ENCODE data around the gene SNX1.
A peak's percentile ranks its signal among the peaks of the same experiment; 100 is the strongest.

SNX1 gene

DNA sequence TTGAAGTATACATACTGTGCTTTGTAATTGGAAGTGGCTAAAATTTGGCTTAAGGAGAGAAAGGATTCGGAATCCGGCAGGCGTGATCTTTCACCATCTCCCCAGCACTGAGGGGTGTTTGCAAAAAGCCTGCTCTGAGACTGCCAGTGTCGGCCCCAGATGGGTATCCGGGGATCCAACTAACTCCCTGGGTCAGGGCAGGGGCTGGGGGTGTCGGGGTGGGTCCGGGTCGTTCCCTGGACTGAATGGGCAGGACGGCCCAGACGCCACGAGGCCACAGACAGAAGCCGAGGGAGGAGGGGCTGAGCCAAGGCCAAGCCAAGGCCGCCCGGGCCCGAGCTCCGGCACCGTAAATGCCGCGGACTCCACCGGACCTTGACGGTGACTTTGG, 66.7 kb downstream of the SNX1 start:
- H3K4me3 ChIP-seq (ENCODE audit: low read depth, low read length): peak overlapping the region; percentile 95
- ChIA-PET POLR2A (interaction anchor here (1.0 to 2.8 kb wide), 3 partner anchors 9 to 13 kb away, joined by 4 to 11 read pairs (median 7); no protein-coding TSS in a partner anchor), CTCF (interaction anchor here (1.5 to 2.7 kb wide), 3 partner anchors 9 to 225 kb away, joined by 5 to 39 read pairs (median 7); partner anchors contain the start of gene TRIP4)
- TF ChIP-seq, protein P1, sequence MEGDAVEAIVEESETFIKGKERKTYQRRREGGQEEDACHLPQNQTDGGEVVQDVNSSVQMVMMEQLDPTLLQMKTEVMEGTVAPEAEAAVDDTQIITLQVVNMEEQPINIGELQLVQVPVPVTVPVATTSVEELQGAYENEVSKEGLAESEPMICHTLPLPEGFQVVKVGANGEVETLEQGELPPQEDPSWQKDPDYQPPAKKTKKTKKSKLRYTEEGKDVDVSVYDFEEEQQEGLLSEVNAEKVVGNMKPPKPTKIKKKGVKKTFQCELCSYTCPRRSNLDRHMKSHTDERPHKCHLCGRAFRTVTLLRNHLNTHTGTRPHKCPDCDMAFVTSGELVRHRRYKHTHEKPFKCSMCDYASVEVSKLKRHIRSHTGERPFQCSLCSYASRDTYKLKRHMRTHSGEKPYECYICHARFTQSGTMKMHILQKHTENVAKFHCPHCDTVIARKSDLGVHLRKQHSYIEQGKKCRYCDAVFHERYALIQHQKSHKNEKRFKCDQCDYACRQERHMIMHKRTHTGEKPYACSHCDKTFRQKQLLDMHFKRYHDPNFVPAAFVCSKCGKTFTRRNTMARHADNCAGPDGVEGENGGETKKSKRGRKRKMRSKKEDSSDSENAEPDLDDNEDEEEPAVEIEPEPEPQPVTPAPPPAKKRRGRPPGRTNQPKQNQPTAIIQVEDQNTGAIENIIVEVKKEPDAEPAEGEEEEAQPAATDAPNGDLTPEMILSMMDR (IDR thresholded peaks at IDR 0.05; ENCODE audit: insufficient read depth, low read length, missing control alignments): no peak
- DNase-seq (ENCODE audit: low read depth, low spot score): no peak

DNA sequence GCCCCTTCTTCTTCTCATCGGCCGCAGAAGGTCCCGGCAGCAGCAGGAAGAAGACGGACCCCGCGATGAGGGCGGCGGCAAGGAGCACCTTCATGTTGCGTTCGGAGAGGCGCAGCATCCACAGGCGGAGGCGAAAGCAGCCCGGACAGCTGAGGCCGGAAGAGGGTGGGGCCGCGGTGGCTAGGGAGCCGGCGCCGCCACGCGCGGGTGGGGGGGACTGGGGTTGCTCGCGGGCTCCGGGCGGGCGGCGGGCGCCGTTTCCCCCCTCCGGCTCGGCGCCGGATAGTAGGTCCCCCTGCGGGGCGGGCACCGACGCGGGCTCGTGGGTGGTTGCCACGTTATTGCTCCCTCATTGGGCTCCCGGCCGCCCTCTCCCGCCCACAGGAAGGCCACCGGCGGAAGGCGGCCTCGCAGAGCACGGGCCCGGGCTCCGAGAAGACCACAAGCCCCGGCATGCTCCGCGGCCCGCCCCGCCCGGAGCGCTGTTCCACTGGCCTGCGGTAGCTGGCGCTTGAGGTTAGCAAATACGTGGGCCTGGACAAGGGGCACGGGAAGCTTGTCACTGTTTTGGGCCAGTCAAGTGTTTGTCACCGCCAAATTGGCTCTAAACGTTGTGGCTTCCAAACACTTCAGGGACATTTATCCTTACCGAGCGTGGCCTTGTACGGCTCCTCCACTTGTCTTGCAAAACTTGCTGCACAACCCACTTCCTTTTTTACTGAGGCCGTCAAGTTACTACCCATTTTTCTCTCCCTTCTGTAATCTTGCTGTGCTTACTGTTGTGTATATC, 67.3 kb downstream of the SNX1 start, which contains the start of gene PPIB:
Gene PPIB, minus strand, starts transcription at position 154 of the 790 bp plus-strand sequence. Its CDS starts 36 bp downstream, at position 118.
- peak within 1 kb of the TSS; percentile 95 for H3K4me3 ChIP-seq (ENCODE audit: low read depth, low read length)
- DNase-seq (ENCODE audit: low read depth, low spot score): peak; percentile 77
- TF ChIP-seq, protein P1 (IDR thresholded peaks at IDR 0.05; ENCODE audit: insufficient read depth, low read length, missing control alignments): peak; percentile 51
- POLR2A ChIA-PET: interaction anchor here (1.0 to 2.8 kb wide), 3 partner anchors 9 to 24 kb away, joined by 3 to 11 read pairs (median 4); no protein-coding TSS in a partner anchor
- CTCF ChIA-PET: interaction anchor here (0.6 to 2.7 kb wide), 8 partner anchors 9 to 224 kb away, joined by 3 to 39 read pairs (median 4); partner anchors contain the start of gene TRIP4

DNA sequence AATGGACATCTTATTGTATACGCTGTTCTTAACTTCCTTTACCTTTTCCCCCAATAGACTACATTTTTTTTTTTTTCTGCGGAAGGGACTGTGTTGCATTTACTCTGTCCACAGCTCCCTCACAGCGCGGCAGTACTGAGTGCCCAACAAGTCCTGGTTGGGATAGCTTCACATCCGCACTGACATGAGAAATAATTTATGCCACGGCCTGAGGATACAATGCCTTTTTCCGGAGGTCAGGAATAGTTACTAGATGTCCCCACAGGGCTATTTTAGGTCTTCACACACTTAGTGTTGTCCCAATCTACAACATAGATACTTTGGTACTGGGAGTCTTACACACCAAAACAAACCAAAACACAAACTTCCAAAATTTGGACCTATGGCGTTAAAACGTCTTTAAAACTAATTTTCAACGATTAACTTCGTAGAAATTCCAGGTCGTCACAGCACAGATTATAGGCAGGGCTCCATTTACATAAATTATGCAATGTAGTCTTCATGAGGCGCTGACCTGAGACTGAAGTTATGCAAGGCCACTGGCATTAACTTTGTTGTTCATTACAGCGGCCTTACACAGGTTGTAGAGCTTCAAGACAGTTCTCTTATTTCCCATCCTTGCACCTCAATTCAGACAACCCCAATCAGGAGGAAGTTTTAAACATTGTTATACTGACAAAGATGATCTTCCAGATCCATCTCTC, 68.0 kb downstream of the SNX1 start:
- POLR2A ChIA-PET: interaction anchor here (1.0 to 2.8 kb wide), 3 partner anchors 10 to 23 kb away, joined by 3 to 11 read pairs (median 4); no protein-coding TSS in a partner anchor
- no peak for DNase-seq (ENCODE audit: low read depth, low spot score)

DNA sequence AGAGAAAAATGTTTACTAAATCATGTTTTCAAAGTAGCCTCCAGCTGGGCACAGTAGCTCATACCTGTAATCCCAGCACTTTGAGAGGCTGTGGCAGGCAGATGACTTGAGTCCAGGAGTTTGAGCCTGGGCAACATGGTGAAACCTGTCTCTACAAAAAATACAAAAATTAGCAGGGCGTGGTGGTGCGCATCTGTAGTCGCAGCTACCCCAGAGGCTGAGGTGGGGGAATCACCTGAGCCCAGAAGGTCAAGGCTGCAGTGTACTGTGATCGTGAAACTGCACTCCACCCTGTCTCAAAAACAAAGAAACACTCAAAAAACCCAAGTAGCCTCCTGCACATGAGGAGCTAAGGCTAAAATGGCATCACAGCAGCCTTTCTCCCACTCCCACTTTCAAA, 68.7 kb downstream of the SNX1 start:
- DNase-seq (ENCODE audit: low read depth, low spot score): no peak

More for the DNA sequence above, 68.0 kb downstream of the SNX1 start:
- peak overlapping the region; percentile 54 for H3K4me3 ChIP-seq (ENCODE audit: low read depth, low read length)
- CTCF ChIA-PET: interaction anchor here (0.6 to 3.8 kb wide), 10 partner anchors 8 to 223 kb away, joined by 3 to 39 read pairs (median 4); partner anchors contain the start of gene TRIP4
- TF ChIP-seq, protein P1 (IDR thresholded peaks at IDR 0.05; ENCODE audit: insufficient read depth, low read length, missing control alignments): no peak

DNA sequence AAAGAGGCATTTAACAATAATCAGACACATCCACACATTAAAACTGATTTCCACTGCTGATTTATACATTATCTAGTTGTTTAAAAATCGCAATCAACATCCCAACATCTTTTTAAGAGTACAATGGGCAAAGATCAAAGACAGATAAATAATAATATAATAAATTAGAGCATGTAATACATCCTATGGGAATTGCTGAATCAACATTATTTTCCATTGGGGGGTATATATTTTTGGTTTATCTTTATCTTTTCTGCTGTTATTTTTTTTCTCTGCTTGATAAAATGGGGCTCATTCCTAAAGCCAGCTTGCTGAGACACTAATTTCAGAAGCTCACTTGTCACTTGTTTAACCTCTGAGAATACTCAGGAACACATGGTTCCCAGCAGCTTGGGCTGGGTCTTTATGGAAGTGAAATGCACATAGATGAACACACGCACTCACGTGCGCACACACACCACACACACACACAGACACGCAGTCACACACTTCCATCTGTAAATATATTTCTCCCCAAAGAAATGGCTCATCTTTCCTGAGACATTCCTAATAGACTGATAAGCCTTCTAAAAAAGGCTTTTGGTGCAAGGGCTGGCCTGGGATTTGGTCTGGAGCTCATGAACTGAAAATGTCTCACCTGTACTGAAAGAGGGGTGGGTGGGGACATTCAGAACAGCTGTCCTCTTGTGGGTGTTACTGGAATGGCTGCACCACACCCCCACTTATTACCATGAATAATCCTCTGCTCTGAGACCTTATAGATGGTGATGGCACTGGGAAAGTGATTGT, 70.5 kb downstream of the SNX1 start:
- H3K4me3 ChIP-seq (ENCODE audit: low read depth, low read length): no peak overlapping the region
- no peak for DNase-seq (ENCODE audit: low read depth, low spot score)
- ChIA-PET POLR2A (no interaction called here), CTCF (interaction anchor here (3.8 kb wide), 1 partner anchor 13 kb away, joined by 19 read pairs; no protein-coding TSS in a partner anchor)
- TF ChIP-seq, protein P1 (IDR thresholded peaks at IDR 0.05; ENCODE audit: insufficient read depth, low read length, missing control alignments): no peak

More for the DNA sequence above, 68.7 kb downstream of the SNX1 start:
- TF ChIP-seq, protein P1 (IDR thresholded peaks at IDR 0.05; ENCODE audit: insufficient read depth, low read length, missing control alignments): no peak
- POLR2A ChIA-PET: interaction anchor here (2.8 kb wide), 1 partner anchor 11 kb away, joined by 11 read pairs; no protein-coding TSS in a partner anchor
- H3K4me3 ChIP-seq (ENCODE audit: low read depth, low read length): no peak overlapping the region
- CTCF ChIA-PET: interaction anchor here (1.4 to 3.8 kb wide), 4 partner anchors 11 to 196 kb away, joined by 4 to 19 read pairs (median 6); no protein-coding TSS in a partner anchor
